Activated naive CD4-positive, alpha-beta T cell treated with anti-CD3 and anti-CD28 coated beads, Interleukin-2, amount 10 ng/mL, durations not matched to agents 7 days and 5 days (primary cell): ENCODE measurements around the gene LPCAT2.

ENCODE experiments used
- CTCF ChIA-PET: fragments of 350-600 bp; sonication (Branson Sonifier 250); formaldehyde crosslinking; loops from one replicate; lab custom pipeline; 2021; ENCODE audit warnings: antibody characterized with exemption; lab: Charles Lee
- DNase-seq: peaks from one replicate; pipeline ENCODE4 v3.0.0-alpha.2; 2020
- H3K27ac Mint-ChIP-seq: one replicate; pipeline ENCODE4 v1.8.0; 2021; ENCODE audit warnings: mild to moderate bottlenecking, moderate library complexity, mixed read lengths
- H3K27me3 Mint-ChIP-seq: one replicate; pipeline ENCODE4 v1.8.0; 2021; ENCODE audit warnings: mild to moderate bottlenecking, mixed read lengths
- H3K36me3 Mint-ChIP-seq: one replicate; pipeline ENCODE4 v1.8.0; 2021; ENCODE audit warnings: mixed read lengths
- H3K4me1 Mint-ChIP-seq: one replicate; pipeline ENCODE4 v1.8.0; 2021; ENCODE audit warnings: mixed read lengths
- H3K4me3 Mint-ChIP-seq: one replicate; pipeline ENCODE4 v1.8.0; 2021; ENCODE audit warnings: mild to moderate bottlenecking, moderate library complexity, mixed read lengths
- H3K9me3 Mint-ChIP-seq: one replicate; pipeline ENCODE4 v1.8.0; 2021; ENCODE audit warnings: mixed read lengths

LPCAT2 gene

GRCh38 chr16:55530316-55530856 lies 21.5 kb downstream of the LPCAT2 start:
- CTCF ChIA-PET = no interaction called here
- H3K36me3 Mint-ChIP-seq = no peaks in the 10 kb centered on the region
- H3K4me1 Mint-ChIP-seq = no peaks in the 10 kb centered on the region
- H3K9me3 Mint-ChIP-seq = no peaks in the 10 kb centered on the region
- H3K27me3 Mint-ChIP-seq = no peaks in the 10 kb centered on the region
- H3K27ac Mint-ChIP-seq = no peak overlapping the region
- H3K4me3 Mint-ChIP-seq = no peak overlapping the region
- no peak for DNase-seq

DNA sequence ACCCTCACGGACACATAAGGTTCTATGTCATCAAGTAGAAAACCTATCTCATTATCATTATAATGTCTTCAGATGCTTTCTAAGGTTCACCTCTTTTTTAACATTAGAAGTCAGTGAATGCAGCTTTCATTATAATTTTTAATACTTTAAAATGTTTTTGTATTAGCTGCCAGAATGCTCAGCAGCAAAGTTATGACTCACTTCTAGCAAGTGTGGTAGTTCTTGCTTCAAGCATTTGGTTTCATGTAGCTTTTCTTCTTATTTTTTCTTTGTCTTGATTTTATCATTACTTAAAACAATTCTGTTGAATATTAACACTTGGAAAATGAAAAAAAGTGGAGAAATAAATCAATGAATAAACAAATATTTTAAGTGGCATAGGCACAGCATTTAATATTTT lies 23.4 kb downstream of the LPCAT2 start:
- no peak for DNase-seq
- no peak overlapping the region for H3K4me3 Mint-ChIP-seq
- no peak overlapping the region for H3K27ac Mint-ChIP-seq
- CTCF ChIA-PET = interaction anchor here (1.6 kb wide), 1 partner anchor 12 kb away, joined by 3 read pairs; no protein-coding TSS in a partner anchor
- no peaks in the 10 kb centered on the region for H3K27me3 Mint-ChIP-seq
- H3K4me1 Mint-ChIP-seq = no peaks in the 10 kb centered on the region
- no peaks in the 10 kb centered on the region for H3K9me3 Mint-ChIP-seq
- no peaks in the 10 kb centered on the region for H3K36me3 Mint-ChIP-seq

DNA sequence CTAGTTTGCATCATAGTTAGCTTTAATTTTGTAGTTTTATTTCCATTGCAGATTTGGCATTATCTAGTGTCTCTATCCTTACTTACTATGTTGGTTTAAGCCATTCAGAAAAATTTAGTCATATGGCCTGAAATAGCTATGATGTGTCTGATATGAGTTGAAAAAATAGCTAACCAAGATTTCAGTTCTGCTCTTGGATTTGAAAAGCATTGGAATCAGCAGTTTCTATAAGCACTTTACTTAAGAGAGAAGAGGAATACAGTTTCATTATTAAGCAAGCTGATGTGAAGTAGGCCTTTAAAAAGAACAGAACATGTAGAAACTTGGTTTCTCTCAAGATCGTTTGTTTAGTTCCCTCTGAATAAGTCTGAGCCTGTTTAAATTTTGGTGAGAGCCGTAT lies 25.9 kb downstream of the LPCAT2 start:
- H3K9me3 Mint-ChIP-seq = no peaks in the 10 kb centered on the region
- CTCF ChIA-PET = interaction anchor here (1.2 to 1.3 kb wide), 2 partner anchors 70 to 170 kb away, joined by 3 read pairs; no protein-coding TSS in a partner anchor
- no peaks in the 10 kb centered on the region for H3K4me1 Mint-ChIP-seq
- H3K27me3 Mint-ChIP-seq = no peaks in the 10 kb centered on the region
- no peak overlapping the region for H3K4me3 Mint-ChIP-seq
- DNase-seq = no peak
- no peak overlapping the region for H3K27ac Mint-ChIP-seq
- H3K36me3 Mint-ChIP-seq = no peaks in the 10 kb centered on the region

GRCh38 chr16:55539049-55539448 lies 30.2 kb downstream of the LPCAT2 start:
- Mint-ChIP-seq H3K4me3 (no peak overlapping the region), H3K36me3 (no peaks in the 10 kb centered on the region), H3K9me3 (no peaks in the 10 kb centered on the region), H3K4me1 (no peaks in the 10 kb centered on the region), H3K27ac (no peak overlapping the region), H3K27me3 (no peaks in the 10 kb centered on the region)
- CTCF ChIA-PET = interaction anchor here (0.6 kb wide), 1 partner anchor 74 kb away, joined by 5 read pairs; no protein-coding TSS in a partner anchor
- no peak for DNase-seq

- CTCF ChIA-PET = interaction anchor here (0.6 kb wide), 1 partner anchor 75 kb away, joined by 5 read pairs; no protein-coding TSS in a partner anchor
- Mint-ChIP-seq H3K4me1 (no peaks in the 10 kb centered on the region), H3K9me3 (no peaks in the 10 kb centered on the region), H3K4me3 (no peak overlapping the region), H3K27me3 (no peaks in the 10 kb centered on the region), H3K27ac (no peak overlapping the region), H3K36me3 (no peaks in the 10 kb centered on the region)
- DNase-seq = no peak
These were observed 30.6 kb downstream of the LPCAT2 start for GRCh38 chr16:55539488-55539887.

- no peak for DNase-seq
- CTCF ChIA-PET = interaction anchor here (0.5 to 1.8 kb wide), 2 partner anchors 40 to 75 kb away, joined by 3 to 10 read pairs; no protein-coding TSS in a partner anchor
- H3K27ac Mint-ChIP-seq = no peak overlapping the region
- no peaks in the 10 kb centered on the region for H3K27me3 Mint-ChIP-seq
- no peak overlapping the region for H3K4me3 Mint-ChIP-seq
- H3K36me3 Mint-ChIP-seq = no peaks in the 10 kb centered on the region
- no peaks in the 10 kb centered on the region for H3K4me1 Mint-ChIP-seq
- H3K9me3 Mint-ChIP-seq = no peaks in the 10 kb centered on the region
These were observed 31.3 kb downstream of the LPCAT2 start for GRCh38 chr16:55540221-55540620.

- DNase-seq = no peak
- Mint-ChIP-seq H3K9me3 (no peaks in the 10 kb centered on the region), H3K27ac (no peak overlapping the region), H3K36me3 (no peaks in the 10 kb centered on the region), H3K4me1 (no peaks in the 10 kb centered on the region), H3K4me3 (no peak overlapping the region), H3K27me3 (no peaks in the 10 kb centered on the region)
- CTCF ChIA-PET = no interaction called here
These were observed 33.7 kb downstream of the LPCAT2 start for GRCh38 chr16:55542459-55543082.

GRCh38 chr16:55543472-55543871 lies 34.6 kb downstream of the LPCAT2 start:
- H3K4me3 Mint-ChIP-seq = no peak overlapping the region
- no peak overlapping the region for H3K27ac Mint-ChIP-seq
- H3K27me3 Mint-ChIP-seq = no peaks in the 10 kb centered on the region
- no peaks in the 10 kb centered on the region for H3K36me3 Mint-ChIP-seq
- DNase-seq = no peak
- no peaks in the 10 kb centered on the region for H3K9me3 Mint-ChIP-seq
- H3K4me1 Mint-ChIP-seq = no peaks in the 10 kb centered on the region
- CTCF ChIA-PET = interaction anchor here (0.9 to 2.1 kb wide), 2 partner anchors 11 to 79 kb away, joined by 3 to 14 read pairs; no protein-coding TSS in a partner anchor

GRCh38 chr16:55552621-55553020 lies 43.7 kb downstream of the LPCAT2 start:
- no peak for DNase-seq
- Mint-ChIP-seq H3K4me1 (no peaks in the 10 kb centered on the region), H3K4me3 (no peak overlapping the region), H3K27ac (no peak overlapping the region), H3K9me3 (no peaks in the 10 kb centered on the region), H3K27me3 (no peaks in the 10 kb centered on the region), H3K36me3 (no peaks in the 10 kb centered on the region)
- CTCF ChIA-PET = no interaction called here

GRCh38 chr16:55555436-55555835 lies 46.6 kb downstream of the LPCAT2 start:
- no peaks in the 10 kb centered on the region for H3K9me3 Mint-ChIP-seq
- CTCF ChIA-PET = no interaction called here
- no peaks in the 10 kb centered on the region for H3K27me3 Mint-ChIP-seq
- DNase-seq = no peak
- H3K4me3 Mint-ChIP-seq = no peak overlapping the region
- no peak overlapping the region for H3K27ac Mint-ChIP-seq
- no peaks in the 10 kb centered on the region for H3K4me1 Mint-ChIP-seq
- H3K36me3 Mint-ChIP-seq = no peaks in the 10 kb centered on the region

DNA sequence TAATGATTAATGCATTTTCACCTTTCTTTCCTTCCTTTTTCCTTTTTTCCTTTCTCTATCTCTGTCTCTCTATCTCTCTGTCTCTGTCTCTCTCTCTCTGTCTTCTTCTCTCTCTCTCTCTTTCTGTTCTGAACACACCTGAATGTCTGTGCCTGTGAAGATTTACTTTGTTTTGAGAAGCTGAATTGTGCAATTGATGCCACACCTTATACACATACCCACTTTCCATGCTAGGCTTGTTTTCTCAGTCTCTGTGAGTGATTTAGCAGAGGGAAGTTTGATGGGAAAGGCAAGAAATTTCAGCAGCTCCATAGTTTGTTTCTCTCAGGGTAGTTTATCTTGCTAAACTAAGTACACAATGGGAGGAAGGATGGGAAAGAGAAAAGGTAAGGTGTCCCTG lies 48.3 kb downstream of the LPCAT2 start:
- no peak for DNase-seq
- Mint-ChIP-seq H3K4me3 (no peak overlapping the region), H3K9me3 (no peaks in the 10 kb centered on the region), H3K27me3 (no peaks in the 10 kb centered on the region), H3K4me1 (no peaks in the 10 kb centered on the region), H3K36me3 (no peaks in the 10 kb centered on the region), H3K27ac (no peak overlapping the region)
- CTCF ChIA-PET = no interaction called here

GRCh38 chr16:55559233-55559632 lies 50.4 kb downstream of the LPCAT2 start:
- H3K27ac Mint-ChIP-seq = no peak overlapping the region
- no peaks in the 10 kb centered on the region for H3K27me3 Mint-ChIP-seq
- no peaks in the 10 kb centered on the region for H3K36me3 Mint-ChIP-seq
- H3K4me3 Mint-ChIP-seq = no peak overlapping the region
- CTCF ChIA-PET = interaction anchor here (1.2 kb wide), 1 partner anchor 18 kb away, joined by 3 read pairs; no protein-coding TSS in a partner anchor
- H3K9me3 Mint-ChIP-seq = no peaks in the 10 kb centered on the region
- H3K4me1 Mint-ChIP-seq = no peaks in the 10 kb centered on the region
- no peak for DNase-seq

DNA sequence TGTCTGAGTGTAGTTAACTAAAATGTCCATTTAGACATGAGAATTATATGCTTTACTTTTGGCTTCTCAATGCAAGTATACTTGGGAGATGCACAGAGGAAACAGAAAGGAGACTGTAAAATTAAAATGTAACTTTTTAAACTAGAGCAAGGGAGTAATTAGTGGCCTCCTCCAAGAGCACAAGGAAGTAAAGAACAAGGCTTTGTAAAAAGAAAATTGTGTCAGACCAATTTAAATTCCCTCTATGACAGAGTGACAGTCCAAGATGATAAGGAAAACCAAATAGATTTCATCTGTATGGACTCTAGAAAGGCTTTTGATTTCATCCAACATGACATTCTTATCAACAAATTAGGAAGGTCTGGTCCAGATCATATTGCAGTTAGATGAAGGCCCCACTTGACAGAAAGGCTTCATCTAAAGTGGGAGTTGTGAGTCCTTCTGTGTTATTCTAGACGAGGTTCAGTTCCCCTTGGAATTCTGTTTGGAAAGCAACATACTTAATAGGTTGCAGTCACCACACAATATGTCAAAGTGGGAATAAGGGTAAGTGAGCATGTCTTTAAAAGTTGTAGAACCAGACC lies 51.2 kb downstream of the LPCAT2 start:
- Mint-ChIP-seq H3K4me3 (no peak overlapping the region), H3K27ac (no peak overlapping the region), H3K4me1 (no peaks in the 10 kb centered on the region), H3K27me3 (no peaks in the 10 kb centered on the region), H3K36me3 (no peaks in the 10 kb centered on the region), H3K9me3 (no peaks in the 10 kb centered on the region)
- DNase-seq = no peak
- CTCF ChIA-PET = interaction anchor here (1.2 kb wide), 1 partner anchor 17 kb away, joined by 3 read pairs; no protein-coding TSS in a partner anchor

DNA sequence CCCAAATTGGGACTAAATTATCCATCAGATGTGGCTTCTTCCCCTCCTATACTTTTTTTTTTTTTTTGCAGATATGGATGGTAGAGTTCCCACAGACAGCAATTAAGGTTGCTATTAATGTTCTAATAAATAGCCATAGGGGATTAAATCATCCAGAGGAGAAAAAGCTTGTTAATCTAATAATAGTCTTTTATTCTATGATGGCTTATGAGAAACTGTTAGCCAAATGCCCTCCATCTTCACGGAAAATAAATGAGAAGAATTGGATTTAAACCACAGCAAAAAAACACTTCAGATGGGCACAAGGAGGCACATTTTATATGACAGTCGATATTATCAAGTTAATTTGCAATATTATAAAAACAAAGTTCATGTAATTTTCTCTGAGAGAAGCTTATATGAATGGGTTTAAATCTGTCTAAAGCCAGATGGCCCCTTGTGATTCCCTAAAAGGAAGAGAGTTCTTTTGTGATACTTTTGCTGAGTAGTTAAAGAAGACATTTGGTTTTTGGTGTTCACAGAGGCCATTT lies 52.5 kb downstream of the LPCAT2 start:
- no peaks in the 10 kb centered on the region for H3K9me3 Mint-ChIP-seq
- no peak for DNase-seq
- no peaks in the 10 kb centered on the region for H3K36me3 Mint-ChIP-seq
- no peaks in the 10 kb centered on the region for H3K27me3 Mint-ChIP-seq
- H3K27ac Mint-ChIP-seq = no peak overlapping the region
- no peaks in the 10 kb centered on the region for H3K4me1 Mint-ChIP-seq
- CTCF ChIA-PET = interaction anchor here (1.0 kb wide), 1 partner anchor 97 kb away, joined by 3 read pairs; no protein-coding TSS in a partner anchor
- no peak overlapping the region for H3K4me3 Mint-ChIP-seq
